ENCODE results near the gene DNAJC5. TPM values are rescaled to one million over a fixed set of nuclear protein-coding genes. Genes with fewer than 3 reads are reported as not detected.
A peak's percentile ranks its signal among the peaks of the same experiment; 100 is the strongest.

The DNAJC5 gene
- total and polyA plus RNA-seq, 9 of the 15 experiments (the other 6 are each of a cell fraction or from before 2014, with no cell fraction given), result 0.95 to 42.8 (median 23.4) TPM

DNA sequence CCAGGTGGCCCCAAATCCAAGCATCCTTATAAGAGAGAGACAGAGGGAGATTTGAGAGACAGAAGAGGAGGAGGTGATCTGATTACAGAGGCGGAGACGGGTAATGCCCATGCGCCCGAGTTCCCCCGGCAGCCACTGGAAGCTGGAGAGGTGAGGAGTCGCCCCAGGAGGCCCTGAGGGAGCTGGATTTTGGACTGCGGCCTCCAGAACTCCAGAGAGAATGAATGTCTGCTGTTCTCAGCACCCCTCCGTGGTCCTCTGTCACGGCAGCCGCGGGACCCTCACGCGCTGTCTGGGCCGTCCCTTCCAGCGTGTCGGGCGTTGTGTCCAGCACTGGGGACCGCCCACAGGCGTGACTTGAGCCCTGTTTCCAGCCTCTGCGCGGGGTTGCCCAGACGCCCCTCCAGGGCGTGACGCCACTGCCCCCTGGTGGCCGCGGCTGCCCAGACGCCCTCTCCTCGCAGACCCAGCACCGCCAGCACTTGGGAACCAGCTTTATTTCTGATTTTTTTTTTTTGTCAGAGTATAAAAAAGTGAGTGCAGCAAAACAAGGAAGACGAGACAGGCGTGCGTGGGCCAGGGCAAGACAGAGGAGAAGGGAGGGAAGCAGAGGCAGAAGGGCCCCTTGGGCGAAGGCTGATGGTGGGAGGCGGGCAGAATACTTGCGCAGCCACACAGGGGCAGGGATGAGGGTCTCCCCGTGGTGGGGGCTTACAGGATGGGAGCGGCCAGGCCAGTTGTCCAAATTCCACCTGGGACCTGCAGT lies 78.9 kb downstream of the DNAJC5 start (continued):
- TF ChIP-seq, protein P1, sequence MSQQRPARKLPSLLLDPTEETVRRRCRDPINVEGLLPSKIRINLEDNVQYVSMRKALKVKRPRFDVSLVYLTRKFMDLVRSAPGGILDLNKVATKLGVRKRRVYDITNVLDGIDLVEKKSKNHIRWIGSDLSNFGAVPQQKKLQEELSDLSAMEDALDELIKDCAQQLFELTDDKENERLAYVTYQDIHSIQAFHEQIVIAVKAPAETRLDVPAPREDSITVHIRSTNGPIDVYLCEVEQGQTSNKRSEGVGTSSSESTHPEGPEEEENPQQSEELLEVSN (IDR thresholded peaks at IDR 0.05; ENCODE audit: borderline replicate concordance in 1 of 2, extremely low read depth in 1 of 2, insufficient read depth in 1 of 2, insufficient read length in 1 of 2, low read depth in 1 of 2, low read length in 1 of 2, poor library complexity in 1 of 2, severe bottlenecking in 1 of 2), result peak in 1 of 2 experiments; percentile 53
- TF ChIP-seq ZNF134 (CRISPR knock-in tag; conservative IDR thresholded peaks at IDR 0.05) (no peak), COPS2 (conservative IDR thresholded peaks at IDR 0.05) (no peak), NR2C2 (CRISPR knock-in tag; IDR thresholded peaks at IDR 0.05) (peak; percentile 67; the same call in 1 of the 2 replicates), NR2C2 (tag; IDR thresholded peaks at IDR 0.05) (no peak), STAG1 (CRISPR knock-in tag; IDR thresholded peaks at IDR 0.05; ENCODE audit: borderline replicate concordance) (peak; percentile 98), RUNX1 (IDR thresholded peaks at IDR 0.05; ENCODE audit: low read depth) (peak; percentile 23; the same call in 1 of the 2 replicates), NFE2L1 (tag; IDR thresholded peaks at IDR 0.05; ENCODE audit: borderline replicate concordance, low read depth) (no peak), CBX1 (IDR thresholded peaks at IDR 0.05; ENCODE audit: low read depth) (0 out of 2 replicates have a peak, but pooled peaks have one; percentile 35), CREM (IDR thresholded peaks at IDR 0.05; ENCODE audit: low read depth) (peak; percentile 68; the same call in 1 of the 2 replicates), PHF20 (IDR thresholded peaks at IDR 0.05; ENCODE audit: partially characterized antibody) (no peak)
- TF ChIP-seq, protein P2, sequence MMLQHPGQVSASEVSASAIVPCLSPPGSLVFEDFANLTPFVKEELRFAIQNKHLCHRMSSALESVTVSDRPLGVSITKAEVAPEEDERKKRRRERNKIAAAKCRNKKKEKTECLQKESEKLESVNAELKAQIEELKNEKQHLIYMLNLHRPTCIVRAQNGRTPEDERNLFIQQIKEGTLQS (IDR thresholded peaks at IDR 0.05), result no peak
- TF ChIP-seq, protein P2 (CRISPR knock-in tag; conservative IDR thresholded peaks at IDR 0.05), result peak; percentile 63; the same call in 1 of the 2 replicates
- TF ChIP-seq, protein P3, sequence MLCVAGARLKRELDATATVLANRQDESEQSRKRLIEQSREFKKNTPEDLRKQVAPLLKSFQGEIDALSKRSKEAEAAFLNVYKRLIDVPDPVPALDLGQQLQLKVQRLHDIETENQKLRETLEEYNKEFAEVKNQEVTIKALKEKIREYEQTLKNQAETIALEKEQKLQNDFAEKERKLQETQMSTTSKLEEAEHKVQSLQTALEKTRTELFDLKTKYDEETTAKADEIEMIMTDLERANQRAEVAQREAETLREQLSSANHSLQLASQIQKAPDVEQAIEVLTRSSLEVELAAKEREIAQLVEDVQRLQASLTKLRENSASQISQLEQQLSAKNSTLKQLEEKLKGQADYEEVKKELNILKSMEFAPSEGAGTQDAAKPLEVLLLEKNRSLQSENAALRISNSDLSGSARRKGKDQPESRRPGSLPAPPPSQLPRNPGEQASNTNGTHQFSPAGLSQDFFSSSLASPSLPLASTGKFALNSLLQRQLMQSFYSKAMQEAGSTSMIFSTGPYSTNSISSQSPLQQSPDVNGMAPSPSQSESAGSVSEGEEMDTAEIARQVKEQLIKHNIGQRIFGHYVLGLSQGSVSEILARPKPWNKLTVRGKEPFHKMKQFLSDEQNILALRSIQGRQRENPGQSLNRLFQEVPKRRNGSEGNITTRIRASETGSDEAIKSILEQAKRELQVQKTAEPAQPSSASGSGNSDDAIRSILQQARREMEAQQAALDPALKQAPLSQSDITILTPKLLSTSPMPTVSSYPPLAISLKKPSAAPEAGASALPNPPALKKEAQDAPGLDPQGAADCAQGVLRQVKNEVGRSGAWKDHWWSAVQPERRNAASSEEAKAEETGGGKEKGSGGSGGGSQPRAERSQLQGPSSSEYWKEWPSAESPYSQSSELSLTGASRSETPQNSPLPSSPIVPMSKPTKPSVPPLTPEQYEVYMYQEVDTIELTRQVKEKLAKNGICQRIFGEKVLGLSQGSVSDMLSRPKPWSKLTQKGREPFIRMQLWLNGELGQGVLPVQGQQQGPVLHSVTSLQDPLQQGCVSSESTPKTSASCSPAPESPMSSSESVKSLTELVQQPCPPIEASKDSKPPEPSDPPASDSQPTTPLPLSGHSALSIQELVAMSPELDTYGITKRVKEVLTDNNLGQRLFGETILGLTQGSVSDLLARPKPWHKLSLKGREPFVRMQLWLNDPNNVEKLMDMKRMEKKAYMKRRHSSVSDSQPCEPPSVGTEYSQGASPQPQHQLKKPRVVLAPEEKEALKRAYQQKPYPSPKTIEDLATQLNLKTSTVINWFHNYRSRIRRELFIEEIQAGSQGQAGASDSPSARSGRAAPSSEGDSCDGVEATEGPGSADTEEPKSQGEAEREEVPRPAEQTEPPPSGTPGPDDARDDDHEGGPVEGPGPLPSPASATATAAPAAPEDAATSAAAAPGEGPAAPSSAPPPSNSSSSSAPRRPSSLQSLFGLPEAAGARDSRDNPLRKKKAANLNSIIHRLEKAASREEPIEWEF (CRISPR knock-in tag; IDR thresholded peaks at IDR 0.05), result no peak
- TF ChIP-seq, protein P4, sequence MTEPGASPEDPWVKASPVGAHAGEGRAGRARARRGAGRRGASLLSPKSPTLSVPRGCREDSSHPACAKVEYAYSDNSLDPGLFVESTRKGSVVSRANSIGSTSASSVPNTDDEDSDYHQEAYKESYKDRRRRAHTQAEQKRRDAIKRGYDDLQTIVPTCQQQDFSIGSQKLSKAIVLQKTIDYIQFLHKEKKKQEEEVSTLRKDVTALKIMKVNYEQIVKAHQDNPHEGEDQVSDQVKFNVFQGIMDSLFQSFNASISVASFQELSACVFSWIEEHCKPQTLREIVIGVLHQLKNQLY (CRISPR knock-in tag; conservative IDR thresholded peaks at IDR 0.05), result no peak
- TF ChIP-seq, protein P5, sequence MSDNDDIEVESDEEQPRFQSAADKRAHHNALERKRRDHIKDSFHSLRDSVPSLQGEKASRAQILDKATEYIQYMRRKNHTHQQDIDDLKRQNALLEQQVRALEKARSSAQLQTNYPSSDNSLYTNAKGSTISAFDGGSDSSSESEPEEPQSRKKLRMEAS (CRISPR knock-in tag; IDR thresholded peaks at IDR 0.05), result peak; percentile 55
